ENCODE measurements around the gene COL26A1. TPM values are rescaled to one million over a fixed set of nuclear protein-coding genes. Genes with fewer than 3 reads are reported as not detected.

The COL26A1 gene
- total RNA-seq, 1 donor from 2014 or later = 155 TPM

- H3K9me3 Mint-ChIP-seq (ENCODE audit: low read depth) = peaks cover 6% of the 10 kb centered on the region
- TF ChIP-seq, protein P1, sequence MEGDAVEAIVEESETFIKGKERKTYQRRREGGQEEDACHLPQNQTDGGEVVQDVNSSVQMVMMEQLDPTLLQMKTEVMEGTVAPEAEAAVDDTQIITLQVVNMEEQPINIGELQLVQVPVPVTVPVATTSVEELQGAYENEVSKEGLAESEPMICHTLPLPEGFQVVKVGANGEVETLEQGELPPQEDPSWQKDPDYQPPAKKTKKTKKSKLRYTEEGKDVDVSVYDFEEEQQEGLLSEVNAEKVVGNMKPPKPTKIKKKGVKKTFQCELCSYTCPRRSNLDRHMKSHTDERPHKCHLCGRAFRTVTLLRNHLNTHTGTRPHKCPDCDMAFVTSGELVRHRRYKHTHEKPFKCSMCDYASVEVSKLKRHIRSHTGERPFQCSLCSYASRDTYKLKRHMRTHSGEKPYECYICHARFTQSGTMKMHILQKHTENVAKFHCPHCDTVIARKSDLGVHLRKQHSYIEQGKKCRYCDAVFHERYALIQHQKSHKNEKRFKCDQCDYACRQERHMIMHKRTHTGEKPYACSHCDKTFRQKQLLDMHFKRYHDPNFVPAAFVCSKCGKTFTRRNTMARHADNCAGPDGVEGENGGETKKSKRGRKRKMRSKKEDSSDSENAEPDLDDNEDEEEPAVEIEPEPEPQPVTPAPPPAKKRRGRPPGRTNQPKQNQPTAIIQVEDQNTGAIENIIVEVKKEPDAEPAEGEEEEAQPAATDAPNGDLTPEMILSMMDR (IDR thresholded peaks at IDR 0.05) = no peak
- peak overlapping the region; percentile 95 for H3K27ac Mint-ChIP-seq (ENCODE audit: unreplicated experiment)
- H3K27me3 Mint-ChIP-seq (ENCODE audit: low read depth) = no peaks in the 10 kb centered on the region
- no peak for DNase-seq (ENCODE audit: low spot score)
- H3K36me3 Mint-ChIP-seq (ENCODE audit: low read depth) = peaks cover 5% of the 10 kb centered on the region
- peak overlapping the region; percentile 39 for H3K4me3 Mint-ChIP-seq (ENCODE audit: unreplicated experiment)
- H3K4me1 Mint-ChIP-seq (ENCODE audit: low read depth) = peaks cover 62% of the 10 kb centered on the region
Measured at GRCh38 chr7:101379302-101379701, 16.6 kb downstream of the COL26A1 start.

DNA sequence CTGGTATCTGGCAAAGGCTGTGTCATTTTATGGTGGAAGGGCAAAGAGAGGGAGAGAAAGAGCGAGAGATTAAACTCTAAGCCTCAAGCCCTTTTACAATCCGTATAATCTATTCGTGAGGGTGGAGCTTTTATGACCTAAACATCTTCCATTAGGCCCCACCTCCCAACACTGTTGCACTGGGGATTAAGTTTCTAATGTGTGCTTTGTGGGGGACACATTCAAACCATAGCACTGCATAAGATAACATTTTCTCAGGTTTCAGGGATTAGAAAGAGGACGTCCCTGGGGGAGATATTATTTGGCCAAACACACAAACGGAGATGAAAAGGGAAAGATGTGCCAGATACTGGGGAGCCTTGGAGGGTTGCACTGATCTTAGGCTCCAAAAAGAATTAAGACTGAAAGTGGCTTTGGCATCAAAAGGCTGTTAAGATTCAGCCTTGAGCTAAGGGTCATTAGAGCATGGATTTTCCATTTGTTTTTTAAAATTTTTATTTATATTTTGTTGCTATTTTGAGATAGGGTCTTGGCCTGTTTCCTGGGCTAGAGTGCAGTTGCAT, 19.0 kb downstream of the COL26A1 start:
- TF ChIP-seq, protein P1 (IDR thresholded peaks at IDR 0.05) = no peak
- Mint-ChIP-seq H3K27ac (ENCODE audit: unreplicated experiment) (no peak overlapping the region), H3K36me3 (ENCODE audit: low read depth) (peaks cover 5% of the 10 kb centered on the region), H3K27me3 (ENCODE audit: low read depth) (no peaks in the 10 kb centered on the region), H3K4me1 (ENCODE audit: low read depth) (peaks cover 59% of the 10 kb centered on the region), H3K9me3 (ENCODE audit: low read depth) (peaks cover 6% of the 10 kb centered on the region), H3K4me3 (ENCODE audit: unreplicated experiment) (no peak overlapping the region)
- no peak for DNase-seq (ENCODE audit: low spot score)

GRCh38 chr7:101382937-101383336, 20.3 kb downstream of the COL26A1 start:
- TF ChIP-seq, protein P1 (IDR thresholded peaks at IDR 0.05) = no peak
- Mint-ChIP-seq H3K27ac (ENCODE audit: unreplicated experiment) (peak overlapping the region; percentile 67), H3K4me1 (ENCODE audit: low read depth) (peaks cover 53% of the 10 kb centered on the region), H3K9me3 (ENCODE audit: low read depth) (peaks cover 6% of the 10 kb centered on the region), H3K4me3 (ENCODE audit: unreplicated experiment) (no peak overlapping the region), H3K27me3 (ENCODE audit: low read depth) (no peaks in the 10 kb centered on the region), H3K36me3 (ENCODE audit: low read depth) (peaks cover 5% of the 10 kb centered on the region)
- no peak for DNase-seq (ENCODE audit: low spot score)

GRCh38 chr7:101386177-101386557, 23.5 kb downstream of the COL26A1 start:
- H3K4me3 Mint-ChIP-seq (ENCODE audit: unreplicated experiment) = no peak overlapping the region
- TF ChIP-seq, protein P1 (IDR thresholded peaks at IDR 0.05) = no peak
- H3K27me3 Mint-ChIP-seq (ENCODE audit: low read depth) = no peaks in the 10 kb centered on the region
- H3K9me3 Mint-ChIP-seq (ENCODE audit: low read depth) = peaks cover 5% of the 10 kb centered on the region
- H3K4me1 Mint-ChIP-seq (ENCODE audit: low read depth) = peaks cover 41% of the 10 kb centered on the region
- no peak for DNase-seq (ENCODE audit: low spot score)
- H3K27ac Mint-ChIP-seq (ENCODE audit: unreplicated experiment) = no peak overlapping the region
- H3K36me3 Mint-ChIP-seq (ENCODE audit: low read depth) = peaks cover 2% of the 10 kb centered on the region

GRCh38 chr7:101386558-101387231, 24.0 kb downstream of the COL26A1 start:
- peaks cover 39% of the 10 kb centered on the region for H3K4me1 Mint-ChIP-seq (ENCODE audit: low read depth)
- DNase-seq (ENCODE audit: low spot score) = no peak
- no peaks in the 10 kb centered on the region for H3K27me3 Mint-ChIP-seq (ENCODE audit: low read depth)
- no peaks in the 10 kb centered on the region for H3K9me3 Mint-ChIP-seq (ENCODE audit: low read depth)
- peak overlapping the region; percentile 75 for H3K27ac Mint-ChIP-seq (ENCODE audit: unreplicated experiment)
- TF ChIP-seq, protein P1 (IDR thresholded peaks at IDR 0.05) = no peak
- H3K36me3 Mint-ChIP-seq (ENCODE audit: low read depth) = no peaks in the 10 kb centered on the region
- peak overlapping the region; percentile 57 for H3K4me3 Mint-ChIP-seq (ENCODE audit: unreplicated experiment)
